HEK293 (cell line): Measurements from ENCODE around the gene RCAN2.

Source experiments
- OVOL3 ChIP-seq: fragments of 450-650 bp; formaldehyde crosslinking; IDR thresholded peaks from 2 replicates; pipeline ENCODE4 v1.5.1; 2016; ENCODE audit warnings: missing biosample characterization, missing genetic modification characterization
- SP2 ChIP-seq: fragments of 450-650 bp; formaldehyde crosslinking; IDR thresholded peaks from 2 replicates; pipeline ENCODE4 v1.5.1; 2016; ENCODE audit warnings: missing biosample characterization, missing genetic modification characterization
- TCF7L2 ChIP-seq: IDR thresholded peaks from 2 replicates; pipeline ENCODE4 v1.6.1; 2011; ENCODE audit warnings: low read depth, mild to moderate bottlenecking, inconsistent platforms, low read length, moderate library complexity, borderline replicate concordance
- ZNF660 ChIP-seq: fragments of 450-650 bp; IDR thresholded peaks from 2 replicates; pipeline ENCODE4 v1.5.1; 2018; ENCODE audit warnings: missing biosample characterization, mild to moderate bottlenecking, missing genetic modification characterization
- TF ChIP-seq, protein P1 (sequence below): fragments of 450-650 bp; formaldehyde crosslinking; IDR thresholded peaks from 2 replicates; pipeline ENCODE4 v1.5.1; 2016; ENCODE audit warnings: missing biosample characterization, missing genetic modification characterization
- TF ChIP-seq, protein P2 (sequence below): fragments of 450-650 bp; formaldehyde crosslinking; IDR thresholded peaks from 2 replicates; pipeline ENCODE4 v1.5.1; 2016; ENCODE audit warnings: missing biosample characterization, missing genetic modification characterization
- TF ChIP-seq, protein P3 (sequence below): fragments of 450-650 bp; formaldehyde crosslinking; IDR thresholded peaks from 2 replicates; pipeline ENCODE4 v1.5.1; 2017; ENCODE audit warnings: missing biosample characterization, missing genetic modification characterization

DNA sequence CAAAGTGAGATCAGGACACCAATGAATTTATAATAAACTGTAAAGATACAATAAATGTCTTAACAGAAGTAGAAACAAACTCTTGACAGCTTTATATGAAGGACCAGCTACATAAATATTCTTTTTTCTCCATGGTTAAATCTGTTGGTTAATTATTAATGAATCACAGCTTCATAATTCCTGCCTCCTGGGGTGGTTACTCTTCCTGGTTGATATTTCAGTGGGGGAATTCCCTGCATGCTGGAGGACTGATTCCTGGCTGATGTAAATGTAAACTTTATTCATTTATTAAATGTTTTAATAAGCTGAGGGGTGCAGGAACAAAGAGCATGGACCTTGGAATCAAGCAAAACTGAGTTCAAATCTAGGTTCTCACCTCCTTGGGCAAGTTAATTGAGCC is 16.2 kb upstream of the RCAN2 start:
- no peak for TF ChIP-seq ZNF660 (tag by site-specific recombination)
- TF ChIP-seq, protein P1, sequence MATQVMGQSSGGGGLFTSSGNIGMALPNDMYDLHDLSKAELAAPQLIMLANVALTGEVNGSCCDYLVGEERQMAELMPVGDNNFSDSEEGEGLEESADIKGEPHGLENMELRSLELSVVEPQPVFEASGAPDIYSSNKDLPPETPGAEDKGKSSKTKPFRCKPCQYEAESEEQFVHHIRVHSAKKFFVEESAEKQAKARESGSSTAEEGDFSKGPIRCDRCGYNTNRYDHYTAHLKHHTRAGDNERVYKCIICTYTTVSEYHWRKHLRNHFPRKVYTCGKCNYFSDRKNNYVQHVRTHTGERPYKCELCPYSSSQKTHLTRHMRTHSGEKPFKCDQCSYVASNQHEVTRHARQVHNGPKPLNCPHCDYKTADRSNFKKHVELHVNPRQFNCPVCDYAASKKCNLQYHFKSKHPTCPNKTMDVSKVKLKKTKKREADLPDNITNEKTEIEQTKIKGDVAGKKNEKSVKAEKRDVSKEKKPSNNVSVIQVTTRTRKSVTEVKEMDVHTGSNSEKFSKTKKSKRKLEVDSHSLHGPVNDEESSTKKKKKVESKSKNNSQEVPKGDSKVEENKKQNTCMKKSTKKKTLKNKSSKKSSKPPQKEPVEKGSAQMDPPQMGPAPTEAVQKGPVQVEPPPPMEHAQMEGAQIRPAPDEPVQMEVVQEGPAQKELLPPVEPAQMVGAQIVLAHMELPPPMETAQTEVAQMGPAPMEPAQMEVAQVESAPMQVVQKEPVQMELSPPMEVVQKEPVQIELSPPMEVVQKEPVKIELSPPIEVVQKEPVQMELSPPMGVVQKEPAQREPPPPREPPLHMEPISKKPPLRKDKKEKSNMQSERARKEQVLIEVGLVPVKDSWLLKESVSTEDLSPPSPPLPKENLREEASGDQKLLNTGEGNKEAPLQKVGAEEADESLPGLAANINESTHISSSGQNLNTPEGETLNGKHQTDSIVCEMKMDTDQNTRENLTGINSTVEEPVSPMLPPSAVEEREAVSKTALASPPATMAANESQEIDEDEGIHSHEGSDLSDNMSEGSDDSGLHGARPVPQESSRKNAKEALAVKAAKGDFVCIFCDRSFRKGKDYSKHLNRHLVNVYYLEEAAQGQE, result no peak
- TF ChIP-seq, protein P2, sequence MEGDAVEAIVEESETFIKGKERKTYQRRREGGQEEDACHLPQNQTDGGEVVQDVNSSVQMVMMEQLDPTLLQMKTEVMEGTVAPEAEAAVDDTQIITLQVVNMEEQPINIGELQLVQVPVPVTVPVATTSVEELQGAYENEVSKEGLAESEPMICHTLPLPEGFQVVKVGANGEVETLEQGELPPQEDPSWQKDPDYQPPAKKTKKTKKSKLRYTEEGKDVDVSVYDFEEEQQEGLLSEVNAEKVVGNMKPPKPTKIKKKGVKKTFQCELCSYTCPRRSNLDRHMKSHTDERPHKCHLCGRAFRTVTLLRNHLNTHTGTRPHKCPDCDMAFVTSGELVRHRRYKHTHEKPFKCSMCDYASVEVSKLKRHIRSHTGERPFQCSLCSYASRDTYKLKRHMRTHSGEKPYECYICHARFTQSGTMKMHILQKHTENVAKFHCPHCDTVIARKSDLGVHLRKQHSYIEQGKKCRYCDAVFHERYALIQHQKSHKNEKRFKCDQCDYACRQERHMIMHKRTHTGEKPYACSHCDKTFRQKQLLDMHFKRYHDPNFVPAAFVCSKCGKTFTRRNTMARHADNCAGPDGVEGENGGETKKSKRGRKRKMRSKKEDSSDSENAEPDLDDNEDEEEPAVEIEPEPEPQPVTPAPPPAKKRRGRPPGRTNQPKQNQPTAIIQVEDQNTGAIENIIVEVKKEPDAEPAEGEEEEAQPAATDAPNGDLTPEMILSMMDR (tag by site-specific recombination), result no peak
- TF ChIP-seq, protein P3, sequence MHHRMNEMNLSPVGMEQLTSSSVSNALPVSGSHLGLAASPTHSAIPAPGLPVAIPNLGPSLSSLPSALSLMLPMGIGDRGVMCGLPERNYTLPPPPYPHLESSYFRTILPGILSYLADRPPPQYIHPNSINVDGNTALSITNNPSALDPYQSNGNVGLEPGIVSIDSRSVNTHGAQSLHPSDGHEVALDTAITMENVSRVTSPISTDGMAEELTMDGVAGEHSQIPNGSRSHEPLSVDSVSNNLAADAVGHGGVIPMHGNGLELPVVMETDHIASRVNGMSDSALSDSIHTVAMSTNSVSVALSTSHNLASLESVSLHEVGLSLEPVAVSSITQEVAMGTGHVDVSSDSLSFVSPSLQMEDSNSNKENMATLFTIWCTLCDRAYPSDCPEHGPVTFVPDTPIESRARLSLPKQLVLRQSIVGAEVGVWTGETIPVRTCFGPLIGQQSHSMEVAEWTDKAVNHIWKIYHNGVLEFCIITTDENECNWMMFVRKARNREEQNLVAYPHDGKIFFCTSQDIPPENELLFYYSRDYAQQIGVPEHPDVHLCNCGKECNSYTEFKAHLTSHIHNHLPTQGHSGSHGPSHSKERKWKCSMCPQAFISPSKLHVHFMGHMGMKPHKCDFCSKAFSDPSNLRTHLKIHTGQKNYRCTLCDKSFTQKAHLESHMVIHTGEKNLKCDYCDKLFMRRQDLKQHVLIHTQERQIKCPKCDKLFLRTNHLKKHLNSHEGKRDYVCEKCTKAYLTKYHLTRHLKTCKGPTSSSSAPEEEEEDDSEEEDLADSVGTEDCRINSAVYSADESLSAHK (tag by site-specific recombination), result no peak
- TF ChIP-seq OVOL3 (tag by site-specific recombination), result no peak
- no peak for TF ChIP-seq SP2 (tag by site-specific recombination)
- TF ChIP-seq TCF7L2, result no peak
